Thyroid gland (tissue), 4 donors: Measurements from ENCODE around the gene CELF5. TPM values are rescaled to one million over a fixed set of nuclear protein-coding genes. Genes with fewer than 3 reads are reported as not detected.
"Not testable (repeated sequence)": the region's sequence is repeated elsewhere in the genome, so short reads cannot be mapped to it uniquely, and the experiment has no call there.

Experiments used
- DNase-seq, 2 donors: peaks; one replicate each; pipeline ENCODE4 v3.0.0-alpha.2; 2019
- H3K27ac ChIP-seq, 3 donors: fragments of 200-600 bp; sonication (generic); 1 replicate in 2 of 3; 2 replicates in 1 of 3; pipeline ENCODE4 v1.5.1; 2016 to 2019; ENCODE audit warnings: mild to moderate bottlenecking in 1 of 3, moderate library complexity in 1 of 3
- H3K27me3 ChIP-seq: fragments of 200-600 bp; sonication (generic); one replicate; pipeline ENCODE4 v1.5.1; 2019
- H3K36me3 ChIP-seq, 2 donors: fragments of 200-600 bp; sonication (generic); one replicate each; pipeline ENCODE4 v1.5.1; 2016 to 2019
- H3K4me1 ChIP-seq, 2 donors: fragments of 200-600 bp; sonication (generic); one replicate each; pipeline ENCODE4 v1.5.1; 2017 to 2019
- H3K4me3 ChIP-seq, 3 donors: fragments of 200-600 bp; sonication (generic); replicated peaks in 1 of 3; 1 replicate in 2 of 3; 2 replicates in 1 of 3; pipeline ENCODE4 v1.5.1; 2016; ENCODE audit warnings: mild to moderate bottlenecking in 1 of 3
- H3K9me3 ChIP-seq: fragments of 200-600 bp; sonication (generic); one replicate; pipeline ENCODE4 v1.5.1; 2017
- POLR2A ChIP-seq, 2 donors: fragments of 450-650 bp; IDR thresholded peaks; one replicate each; pipeline ENCODE4 v1.6.1; 2017; ENCODE audit warnings: antibody characterized with exemption in 2 of 2, mild to moderate bottlenecking in 2 of 2, moderate library complexity in 1 of 2
- WGBS, 2 donors: methylation state at CpG; one replicate each; pipeline ENCODE4 v1.1.5; 2017; 5-methylcytosine and 5-hydroxymethylcytosine counted together
- intact Hi-C: fragments of 100-400 bp; cut with DNase I; formaldehyde crosslinking; loops from one replicate; pipeline ENCODE4 v1.15.1; 2023
- total RNA-seq, 4 donors: library from RNA; depleted of rRNA; stranded (reverse); fragments of >200 nt; gene quantifications; one replicate each; pipeline ENCODE4 v1.2.3, GENCODE V29; 2016
- TF ChIP-seq, protein P1 (sequence below), 6 experiments: fragments of 200-600 bp in 3 of 6; fragments of 450-650 bp in 3 of 6; sonication (generic) in 3 of 6; IDR thresholded peaks; one replicate each; pipeline ENCODE4 v1.5.1; 2016 to 2019; ENCODE audit warnings: antibody characterized with exemption in 6 of 6, mild to moderate bottlenecking in 2 of 6, inconsistent platforms in 1 of 6, moderate library complexity in 1 of 6

Gene CELF5
- total RNA-seq, 4 donors from 2014 or later, result not detected

DNA sequence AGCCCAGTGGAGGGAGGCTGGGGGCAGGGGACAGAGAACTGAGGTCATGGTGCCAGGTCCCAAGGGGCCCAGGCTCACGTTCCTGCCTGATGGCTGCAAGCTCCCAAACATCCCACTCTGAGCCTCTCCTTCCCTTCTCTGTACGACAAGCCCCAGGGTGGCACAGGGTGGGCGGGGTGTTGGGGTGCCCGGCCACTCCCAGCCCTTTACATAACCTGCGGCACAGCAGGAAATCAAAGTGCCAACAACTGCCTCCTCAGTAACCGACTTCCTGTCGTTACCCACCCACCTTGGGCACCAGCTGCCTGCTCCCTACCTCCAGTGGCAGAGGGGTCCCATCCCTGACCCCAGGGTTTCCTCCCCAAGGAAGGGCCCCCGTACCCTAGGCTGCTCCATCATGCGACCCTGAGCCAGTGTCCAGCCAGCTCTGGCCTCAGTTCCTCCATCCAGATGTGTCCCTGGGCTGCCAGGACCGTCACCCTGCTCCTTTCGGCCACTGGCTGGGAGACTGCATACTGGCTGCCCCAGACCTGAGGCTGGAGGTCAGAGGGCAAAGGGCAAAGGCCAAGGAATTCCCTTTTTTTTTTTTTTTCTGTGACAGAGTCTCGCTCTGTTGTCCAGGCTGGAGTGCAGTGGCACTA, 114.2 kb downstream of the CELF5 start:
- H3K4me3 ChIP-seq, result no peak overlapping the region
- 49 to 51% methylated on average over 9 to 12 of the region's 12 CpGs for WGBS, 2 donors
- H3K9me3 ChIP-seq, result no peaks in the 10 kb centered on the region
- intact Hi-C loops, result no loop called here
- TF ChIP-seq, protein P1, sequence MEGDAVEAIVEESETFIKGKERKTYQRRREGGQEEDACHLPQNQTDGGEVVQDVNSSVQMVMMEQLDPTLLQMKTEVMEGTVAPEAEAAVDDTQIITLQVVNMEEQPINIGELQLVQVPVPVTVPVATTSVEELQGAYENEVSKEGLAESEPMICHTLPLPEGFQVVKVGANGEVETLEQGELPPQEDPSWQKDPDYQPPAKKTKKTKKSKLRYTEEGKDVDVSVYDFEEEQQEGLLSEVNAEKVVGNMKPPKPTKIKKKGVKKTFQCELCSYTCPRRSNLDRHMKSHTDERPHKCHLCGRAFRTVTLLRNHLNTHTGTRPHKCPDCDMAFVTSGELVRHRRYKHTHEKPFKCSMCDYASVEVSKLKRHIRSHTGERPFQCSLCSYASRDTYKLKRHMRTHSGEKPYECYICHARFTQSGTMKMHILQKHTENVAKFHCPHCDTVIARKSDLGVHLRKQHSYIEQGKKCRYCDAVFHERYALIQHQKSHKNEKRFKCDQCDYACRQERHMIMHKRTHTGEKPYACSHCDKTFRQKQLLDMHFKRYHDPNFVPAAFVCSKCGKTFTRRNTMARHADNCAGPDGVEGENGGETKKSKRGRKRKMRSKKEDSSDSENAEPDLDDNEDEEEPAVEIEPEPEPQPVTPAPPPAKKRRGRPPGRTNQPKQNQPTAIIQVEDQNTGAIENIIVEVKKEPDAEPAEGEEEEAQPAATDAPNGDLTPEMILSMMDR (IDR thresholded peaks at IDR 0.05), result no peak
- peak in 1 of 2 donors; percentile 45 for TF ChIP-seq POLR2A (IDR thresholded peaks at IDR 0.05)
- peak; percentile 76 to 79 for DNase-seq
- no peaks in the 10 kb centered on the region for H3K27me3 ChIP-seq
- peak overlapping the region; percentile 83 to 92 (median 89) for H3K27ac ChIP-seq
- peaks cover 59 to 75% of the 10 kb centered on the region in 2 donors for H3K4me1 ChIP-seq
- H3K36me3 ChIP-seq, result no peaks in the 10 kb centered on the region

DNA sequence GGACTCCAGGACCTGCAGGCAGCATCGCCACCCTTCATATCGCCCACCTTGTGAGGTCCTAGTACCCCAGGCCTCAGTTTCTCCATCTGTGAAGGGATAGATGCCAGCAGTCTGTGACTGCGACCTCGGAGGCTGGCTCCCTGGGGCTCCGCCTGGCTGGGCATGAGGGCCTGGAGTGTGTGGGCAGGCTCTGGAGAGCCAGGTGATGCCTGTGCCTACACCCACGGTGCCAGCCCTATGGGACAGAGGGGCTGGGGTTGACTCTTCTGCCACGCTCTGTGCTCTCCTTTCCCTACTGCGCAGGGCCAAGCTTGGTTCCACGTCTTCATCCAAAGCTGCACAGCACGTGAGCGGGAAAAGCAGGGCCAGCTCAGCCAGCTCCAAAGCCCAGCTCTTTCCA, 115.9 kb downstream of the CELF5 start:
- H3K36me3 ChIP-seq, result no peaks in the 10 kb centered on the region
- H3K4me1 ChIP-seq, result peaks cover 60 to 66% of the 10 kb centered on the region in 2 donors
- no peaks in the 10 kb centered on the region for H3K27me3 ChIP-seq
- peak overlapping the region; percentile 71 to 92 (median 76) for H3K27ac ChIP-seq
- TF ChIP-seq, protein P1 (IDR thresholded peaks at IDR 0.05), result no peak
- peak in 1 of 2 donors; percentile 63 for TF ChIP-seq POLR2A (IDR thresholded peaks at IDR 0.05)
- DNase-seq, result peak; percentile 83 to 84
- H3K4me3 ChIP-seq, result no peak overlapping the region
- 55 to 93% methylated on average over 2 to 7 of the region's 11 CpGs for WGBS, 2 donors
- intact Hi-C loops, result no loop called here
- H3K9me3 ChIP-seq, result no peaks in the 10 kb centered on the region

DNA sequence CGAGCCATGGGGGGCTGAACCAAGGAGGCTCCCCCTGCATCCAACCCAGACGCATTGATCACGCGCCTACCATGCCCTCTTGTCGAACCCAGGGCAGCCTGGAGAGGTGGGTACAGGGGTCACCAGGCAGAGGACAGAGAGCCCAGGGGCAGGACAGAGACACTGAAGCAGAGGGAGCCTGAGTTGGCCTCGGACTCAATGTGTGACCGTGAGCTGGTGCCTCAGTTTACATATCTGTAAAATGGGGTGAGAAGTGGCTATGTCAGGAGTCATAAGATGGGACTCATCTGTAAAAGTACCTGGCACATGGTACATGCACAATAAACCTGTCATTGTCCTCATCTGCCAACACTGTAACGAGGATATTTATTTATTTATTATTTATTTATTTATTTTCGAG, 117.8 kb downstream of the CELF5 start:
- 84 to 89% methylated on average over 9 of the region's 9 CpGs for WGBS, 2 donors
- H3K27ac ChIP-seq, result peak overlapping the region in 1 of 3 donors; percentile 81

DNA sequence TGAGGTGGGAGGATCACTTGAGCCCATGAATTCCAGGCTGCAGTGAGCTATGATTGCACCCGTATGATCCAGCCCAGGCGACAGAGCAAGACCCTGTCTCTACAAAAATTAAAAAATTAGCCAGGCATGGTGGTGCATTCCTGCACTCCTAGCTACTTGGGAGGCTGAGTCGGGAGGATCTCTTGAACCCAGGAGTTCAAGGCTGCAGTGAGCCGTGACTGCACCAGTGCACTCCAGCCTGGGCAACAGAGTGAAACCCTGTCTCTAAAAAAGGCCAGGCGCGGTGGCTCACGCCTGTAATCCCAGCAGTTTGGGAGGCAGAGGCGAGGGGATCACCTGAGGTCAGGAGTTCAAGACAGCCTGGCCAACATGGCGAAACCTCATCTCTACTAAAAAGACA, 118.5 kb downstream of the CELF5 start:
- peak overlapping the region; percentile 60 to 81 (median 70) for H3K27ac ChIP-seq
- DNase-seq, H3K27me3 ChIP-seq, H3K9me3 ChIP-seq, H3K4me3 ChIP-seq, H3K36me3 ChIP-seq, intact Hi-C loops: not testable (repeated sequence)
- H3K4me1 ChIP-seq, result peaks cover 51 to 60% of the 10 kb centered on the region in 2 donors
- WGBS, 2 donors, result 78 to 89% methylated on average over 9 of the region's 9 CpGs

More for the DNA sequence above, 117.8 kb downstream of the CELF5 start:
- no peaks in the 10 kb centered on the region for H3K36me3 ChIP-seq
- no peak for DNase-seq
- H3K9me3 ChIP-seq, result no peaks in the 10 kb centered on the region
- TF ChIP-seq, protein P1 (IDR thresholded peaks at IDR 0.05), result no peak
- TF ChIP-seq POLR2A (IDR thresholded peaks at IDR 0.05), result no peak
- H3K4me1 ChIP-seq, result peaks cover 55 to 60% of the 10 kb centered on the region in 2 donors
- H3K27me3 ChIP-seq, result no peaks in the 10 kb centered on the region
- H3K4me3 ChIP-seq, result no peak overlapping the region
- intact Hi-C loops, result no loop called here

DNA sequence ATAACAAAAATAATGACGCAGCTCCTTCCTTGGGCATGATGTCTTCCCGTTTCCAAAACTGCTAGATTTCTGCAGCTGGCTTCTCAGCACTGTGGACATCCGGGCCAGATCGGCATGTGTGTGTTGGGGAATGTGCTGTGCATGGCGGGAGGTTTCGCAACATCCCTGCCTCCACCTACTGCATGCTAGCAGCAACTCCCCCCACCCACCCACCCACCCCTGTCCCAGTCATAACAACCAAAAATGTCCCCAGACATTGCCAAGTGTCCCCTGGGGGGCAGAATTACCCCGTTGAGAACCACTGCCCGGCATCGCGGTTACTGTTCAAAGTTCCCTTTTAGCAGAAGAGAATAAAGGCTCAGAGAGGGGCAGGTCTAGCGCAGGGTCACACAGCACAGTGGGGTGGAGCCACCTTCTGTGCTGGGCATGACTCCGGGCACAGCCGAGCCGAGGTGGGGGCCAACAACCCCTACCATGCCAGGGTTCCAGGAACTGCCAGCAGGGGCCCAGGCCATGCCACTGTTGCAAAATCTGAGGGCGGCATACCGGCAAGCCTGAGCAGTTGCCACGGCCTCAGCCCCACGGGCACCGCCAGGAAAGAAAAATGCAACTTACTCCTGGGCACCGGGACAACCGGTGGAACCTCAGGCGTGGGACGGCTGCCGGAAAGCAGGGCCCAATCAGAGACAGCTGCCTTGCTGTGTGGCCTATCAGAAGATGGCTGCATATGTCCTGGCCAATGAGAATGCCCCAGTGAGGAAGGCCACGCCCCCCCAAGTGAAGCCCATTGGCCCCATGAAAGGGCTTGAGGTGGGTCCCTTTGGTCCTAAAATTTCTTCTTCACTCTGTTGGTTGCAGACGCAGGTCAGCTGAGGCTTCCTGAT, 119.4 kb downstream of the CELF5 start:
- intact Hi-C loops, result no loop called here
- Histone ChIP-seq H3K27ac (peak overlapping the region; percentile 70 to 81 (median 70)), H3K4me3 (no peak overlapping the region), H3K9me3 (no peaks in the 10 kb centered on the region), H3K36me3 (no peaks in the 10 kb centered on the region), H3K4me1 (peaks cover 42 to 52% of the 10 kb centered on the region in 2 donors), H3K27me3 (no peaks in the 10 kb centered on the region)
- TF ChIP-seq, protein P1 (IDR thresholded peaks at IDR 0.05), result no peak
- no peak for TF ChIP-seq POLR2A (IDR thresholded peaks at IDR 0.05)
- 38 to 45% methylated on average over 15 to 20 of the region's 26 CpGs for WGBS, 2 donors
- DNase-seq, result peak; percentile 69 to 71
